HFF-Myc (cell line): Measurements from ENCODE around the gene MATR3.

Experiments
- DNase-seq: peaks from one replicate; pipeline ENCODE4 v3.0.0-alpha.2; 2011; ENCODE audit warnings: low read depth; ENCODE audit errors: extremely low read depth
- H3K4me3 ChIP-seq: replicated peaks from 2 replicates; pipeline ENCODE4 v1.5.1; 2011; ENCODE audit warnings: low read depth, mild to moderate bottlenecking, control low read depth, low read length
- CTCF ChIP-seq: IDR thresholded peaks from 2 replicates; pipeline ENCODE4 v1.5.1; 2012; ENCODE audit warnings: mild to moderate bottlenecking, low read depth, low read length, control low read depth; ENCODE audit errors: missing control alignments

The MATR3 gene

GRCh38 chr5:139277171-139277570, 16.4 kb upstream of the MATR3 start:
- no peak for DNase-seq
- TF ChIP-seq CTCF, result no peak

GRCh38 chr5:139278540-139279274, 14.8 kb upstream of the MATR3 start:
- H3K4me3 ChIP-seq, result peak overlapping the region; percentile 87
- TF ChIP-seq CTCF, result no peak
- DNase-seq, result no peak

More at GRCh38 chr5:139277171-139277570, 16.4 kb upstream of the MATR3 start:
- H3K4me3 ChIP-seq, result peak overlapping the region; percentile 87

- no peak for DNase-seq
- no peak for TF ChIP-seq CTCF
- H3K4me3 ChIP-seq, result no peak overlapping the region
Measured at GRCh38 chr5:139282197-139282557, 11.4 kb upstream of the MATR3 start.

GRCh38 chr5:139283252-139284166, 10.0 kb upstream of the MATR3 start:
- no peak for DNase-seq
- H3K4me3 ChIP-seq, result no peak overlapping the region
- TF ChIP-seq CTCF, result no peak

- TF ChIP-seq CTCF, result no peak
- H3K4me3 ChIP-seq, result no peak overlapping the region
- no peak for DNase-seq
Measured at GRCh38 chr5:139284295-139284694, 9.2 kb upstream of the MATR3 start.

- H3K4me3 ChIP-seq, result no peak overlapping the region
- DNase-seq, result no peak
- no peak for TF ChIP-seq CTCF
Measured at GRCh38 chr5:139285651-139286392, 7.7 kb upstream of the MATR3 start.
